Neuronal stem cell (in vitro differentiated cells): ENCODE measurements around the gene CAVIN1.

Experiments
- DNase-seq: peaks from one replicate; pipeline ENCODE4 v3.0.0-alpha.2; 2013; ENCODE audit warnings: low spot score
- H2AFZ ChIP-seq: one replicate; pipeline ENCODE4 v1.6.1; 2013; ENCODE audit warnings: mild to moderate bottlenecking, low read length, inconsistent platforms
- H2AK5ac ChIP-seq: 2 replicates; pipeline ENCODE4 v1.6.1; 2013; ENCODE audit warnings: low read depth, mild to moderate bottlenecking, inconsistent platforms, low read length, moderate library complexity, mixed read lengths
- H2BK120ac ChIP-seq: 2 replicates; pipeline ENCODE4 v1.6.1; 2013; ENCODE audit warnings: low read depth, mild to moderate bottlenecking, inconsistent platforms, low read length, moderate library complexity, mixed read lengths
- H2BK12ac ChIP-seq: one replicate; pipeline ENCODE4 v1.6.1; 2013; ENCODE audit warnings: low read length, inconsistent platforms
- H2BK15ac ChIP-seq: 2 replicates; pipeline ENCODE4 v1.6.1; 2013; ENCODE audit warnings: mild to moderate bottlenecking, low read length, inconsistent platforms, mixed read lengths
- H2BK5ac ChIP-seq: one replicate; pipeline ENCODE4 v1.6.1; 2013; ENCODE audit warnings: inconsistent platforms, mild to moderate bottlenecking, low read length, moderate library complexity
- H3K14ac ChIP-seq: one replicate; pipeline ENCODE4 v1.6.1; 2013; ENCODE audit warnings: low read length, inconsistent platforms
- H3K18ac ChIP-seq: 2 replicates; pipeline ENCODE4 v1.6.1; 2013; ENCODE audit warnings: low read length, inconsistent platforms
- H3K23ac ChIP-seq: 2 replicates; pipeline ENCODE4 v1.6.1; 2013; ENCODE audit warnings: low read depth, mild to moderate bottlenecking, mixed read lengths, low read length, inconsistent platforms; ENCODE audit not compliant: poor library complexity
- H3K27ac ChIP-seq: replicated peaks from 3 replicates; pipeline ENCODE4 v1.5.1; 2013; ENCODE audit warnings: low read length, inconsistent platforms
- H3K27me3 ChIP-seq, 3 experiments: 2 replicates each; pipeline ENCODE4 v1.6.1; 2013; ENCODE audit warnings: low read length in 3 of 3, mild to moderate bottlenecking in 2 of 3, inconsistent platforms in 1 of 3, low read depth in 1 of 3, mixed read lengths in 1 of 3, moderate library complexity in 1 of 3; ENCODE audit not compliant: control insufficient read depth in 3 of 3, insufficient read depth in 3 of 3
- H3K36me3 ChIP-seq, 2 donors: replicated peaks in 1 of 2; 2 replicates each; pipeline ENCODE4 v1.6.1; 2013; ENCODE audit warnings: low read length in 2 of 2; ENCODE audit not compliant: control insufficient read depth in 2 of 2, insufficient read depth in 2 of 2
- H3K4ac ChIP-seq: 2 replicates; pipeline ENCODE4 v1.6.1; 2013; ENCODE audit warnings: inconsistent platforms, mild to moderate bottlenecking, low read length, moderate library complexity
- H3K4me1 ChIP-seq, 2 donors: 1 replicate in 1 of 2; 2 replicates in 1 of 2; pipeline ENCODE4 v1.6.1; 2013; ENCODE audit warnings: low read length in 2 of 2, low read depth in 1 of 2; ENCODE audit not compliant: control insufficient read depth in 2 of 2, insufficient read depth in 1 of 2
- H3K4me2 ChIP-seq: one replicate; pipeline ENCODE4 v1.6.1; 2013; ENCODE audit warnings: mild to moderate bottlenecking, low read length, inconsistent platforms; ENCODE audit not compliant: insufficient read depth, poor library complexity, severe bottlenecking
- H3K4me3 ChIP-seq, 2 donors: 2 replicates each; pipeline ENCODE4 v1.5.1; 2013; ENCODE audit warnings: low read length in 2 of 2, mild to moderate bottlenecking in 2 of 2, inconsistent platforms in 1 of 2, moderate library complexity in 1 of 2
- H3K79me1 ChIP-seq: one replicate; pipeline ENCODE4 v1.6.1; 2013; ENCODE audit warnings: low read depth, mild to moderate bottlenecking, inconsistent platforms, low read length, moderate library complexity
- H3K9ac ChIP-seq: one replicate; pipeline ENCODE4 v1.6.1; 2013; ENCODE audit warnings: mild to moderate bottlenecking, low read depth, low read length, inconsistent platforms; ENCODE audit not compliant: poor library complexity
- H3K9me3 ChIP-seq, 2 donors: replicated peaks in 1 of 2; 2 replicates each; pipeline versions ENCODE3 to v1.6.1; 2013; ENCODE audit warnings: low read length in 2 of 2, mild to moderate bottlenecking in 2 of 2, inconsistent platforms in 1 of 2, low read depth in 1 of 2, mixed read lengths in 1 of 2, moderate library complexity in 1 of 2; ENCODE audit not compliant: control insufficient read depth in 2 of 2, insufficient read depth in 1 of 2
- H4K8ac ChIP-seq: one replicate; pipeline ENCODE4 v1.6.1; 2013; ENCODE audit warnings: low read depth, mild to moderate bottlenecking, inconsistent platforms, low read length, moderate library complexity
- H4K91ac ChIP-seq: one replicate; pipeline ENCODE4 v1.6.1; 2013; ENCODE audit warnings: low read length, low read depth, mild to moderate bottlenecking, inconsistent platforms; ENCODE audit not compliant: poor library complexity
- WGBS, 2 donors: extraction: QIAGEN DNeasy Blood & Tissue Kit; methylation state at CpG; one replicate each; pipeline ENCODE4 v1.1.7; 2013; ENCODE audit warnings: missing lambda C conversion rate in 2 of 2, mixed read lengths in 1 of 2; ENCODE audit not compliant: insufficient read length in 2 of 2, insufficient replicate concordance in 1 of 2; ENCODE audit errors: extremely low coverage in 2 of 2; 5-methylcytosine and 5-hydroxymethylcytosine counted together

Gene CAVIN1

DNA sequence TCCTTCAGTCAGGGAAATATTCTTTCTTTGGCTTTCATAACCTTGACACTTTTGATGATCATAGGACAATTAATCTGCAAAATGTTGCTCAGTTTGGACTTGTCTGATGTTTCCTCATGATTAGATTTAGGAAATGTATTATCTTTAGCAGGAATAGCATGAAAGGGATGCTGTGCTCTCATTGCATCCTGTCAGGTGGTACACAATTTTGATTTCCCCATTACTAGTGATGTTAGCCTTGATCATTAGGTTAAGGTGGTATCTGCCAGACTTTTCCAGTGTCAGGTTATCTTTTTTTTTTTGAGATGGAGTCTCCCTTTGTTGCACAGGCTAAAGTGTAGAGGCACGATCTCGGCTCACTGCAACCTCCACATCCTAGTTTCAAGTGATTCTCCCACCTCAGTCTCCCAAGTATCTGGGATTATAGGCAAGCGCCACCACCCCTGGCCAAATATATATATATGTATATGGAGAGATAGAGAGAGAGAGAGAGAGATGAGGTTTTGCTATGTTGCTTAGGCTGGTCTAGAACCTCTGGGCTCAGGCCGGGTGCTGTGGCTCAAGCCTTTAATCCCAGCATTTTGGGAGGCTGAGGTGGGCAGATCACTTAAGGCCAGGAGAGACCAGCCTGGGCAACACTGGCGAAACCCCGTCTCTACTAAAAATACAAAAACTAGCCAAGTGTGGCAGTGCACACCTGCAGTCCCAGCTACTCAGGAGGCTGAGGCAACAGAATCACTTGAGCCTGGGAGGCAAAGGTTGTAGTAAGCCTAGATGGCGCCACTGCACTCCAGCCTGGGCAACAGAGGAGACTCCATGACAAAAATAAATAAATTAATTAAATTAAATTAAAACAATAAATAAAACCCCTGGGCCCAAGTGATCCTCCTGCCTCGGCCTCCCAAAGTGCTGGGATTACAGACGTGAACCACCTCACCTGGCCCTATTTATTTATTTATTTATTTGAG is 15.8 kb upstream of the CAVIN1 start:
- H2BK5ac ChIP-seq = no peak overlapping the region
- H4K91ac ChIP-seq = no peak overlapping the region
- H3K9ac ChIP-seq = no peak overlapping the region
- H3K4ac ChIP-seq = no peak overlapping the region
- no peaks in the 10 kb centered on the region for H3K36me3 ChIP-seq
- no CpG with 5 or more reads among the region's 9 CpGs for WGBS, 2 donors
- H4K8ac ChIP-seq = no peak overlapping the region
- no peak overlapping the region for H2BK120ac ChIP-seq
- no peak overlapping the region for H2BK15ac ChIP-seq
- H3K4me1 ChIP-seq = peaks cover 2 to 5% of the 10 kb centered on the region in 2 donors
- H3K14ac ChIP-seq = no peak overlapping the region
- no peaks in the 10 kb centered on the region for H3K79me1 ChIP-seq
- no peaks in the 10 kb centered on the region for H3K9me3 ChIP-seq
- no peak overlapping the region for H3K27ac ChIP-seq
- no peak overlapping the region for H2BK12ac ChIP-seq
- H3K18ac ChIP-seq = no peak overlapping the region
- H2AK5ac ChIP-seq = no peak overlapping the region
- H3K27me3 ChIP-seq = no peaks in the 10 kb centered on the region
- H3K23ac ChIP-seq = no peak overlapping the region
- no peak overlapping the region for H3K4me3 ChIP-seq
- H2AFZ ChIP-seq = no peak overlapping the region
- H3K4me2 ChIP-seq = no peak overlapping the region
- no peak for DNase-seq

DNA sequence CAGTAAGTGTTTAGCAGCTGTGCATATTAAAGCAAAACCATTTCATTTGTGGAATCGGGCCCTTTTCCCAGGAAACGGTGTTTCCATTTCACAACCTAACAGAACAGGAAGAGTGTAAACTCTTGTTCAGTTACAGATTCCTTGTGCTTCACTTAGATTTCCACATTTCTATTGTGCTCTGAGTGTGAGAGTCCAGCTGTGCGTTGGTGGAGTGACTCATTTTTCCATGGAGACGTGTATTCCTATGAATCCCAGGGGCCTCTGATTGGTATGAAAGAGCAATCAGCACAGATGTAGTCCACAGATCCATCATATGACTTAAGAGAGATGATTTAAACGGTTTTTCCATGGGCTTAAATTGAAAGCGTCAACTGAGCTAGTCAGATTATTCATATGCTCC is 13.3 kb upstream of the CAVIN1 start:
- peak overlapping the region; percentile 82 for H2AFZ ChIP-seq
- no peaks in the 10 kb centered on the region for H3K27me3 ChIP-seq
- no peaks in the 10 kb centered on the region for H3K79me1 ChIP-seq
- no peak overlapping the region for H3K4me2 ChIP-seq
- WGBS, 2 donors = no CpG with 5 or more reads among the region's 6 CpGs
- H3K27ac ChIP-seq = no peak overlapping the region
- no peak overlapping the region for H4K8ac ChIP-seq
- no peaks in the 10 kb centered on the region for H3K9me3 ChIP-seq
- H2BK12ac ChIP-seq = no peak overlapping the region
- H3K9ac ChIP-seq = no peak overlapping the region
- H3K4me3 ChIP-seq = no peak overlapping the region
- no peak overlapping the region for H2BK15ac ChIP-seq
- peaks cover 2 to 10% of the 10 kb centered on the region in 2 donors for H3K4me1 ChIP-seq
- no peak for DNase-seq
- H3K36me3 ChIP-seq = no peaks in the 10 kb centered on the region
- no peak overlapping the region for H4K91ac ChIP-seq
- H3K4ac ChIP-seq = no peak overlapping the region
- H2AK5ac ChIP-seq = no peak overlapping the region
- no peak overlapping the region for H2BK120ac ChIP-seq
- no peak overlapping the region for H3K23ac ChIP-seq
- no peak overlapping the region for H2BK5ac ChIP-seq
- no peak overlapping the region for H3K14ac ChIP-seq
- no peak overlapping the region for H3K18ac ChIP-seq

DNA sequence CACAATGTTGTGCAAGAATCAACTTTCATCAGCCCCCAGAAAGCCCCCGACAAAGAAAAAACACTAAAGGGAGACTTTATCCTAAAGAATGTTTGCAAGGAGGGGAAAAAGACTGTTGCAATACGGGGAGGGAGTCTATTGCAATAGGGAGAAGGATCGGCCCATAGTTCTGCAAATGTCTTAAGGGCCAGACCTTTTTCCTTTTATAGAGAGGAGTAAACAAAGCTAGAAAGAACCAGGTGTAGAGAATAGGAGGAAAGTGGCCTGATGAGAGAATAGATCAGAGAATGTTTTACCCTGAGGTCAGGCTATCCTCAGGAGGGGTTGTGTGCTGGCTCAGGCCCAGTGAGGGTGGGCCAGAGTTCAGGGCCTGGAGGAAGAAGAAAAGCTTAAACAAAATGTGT is 8.7 kb upstream of the CAVIN1 start:
- Histone ChIP-seq H4K8ac (no peak overlapping the region), H2BK12ac (no peak overlapping the region), H3K27ac (no peak overlapping the region), H3K9ac (no peak overlapping the region), H3K4ac (no peak overlapping the region), H3K18ac (no peak overlapping the region), H3K36me3 (no peaks in the 10 kb centered on the region), H3K4me3 (no peak overlapping the region), H3K9me3 (no peaks in the 10 kb centered on the region), H3K14ac (no peak overlapping the region), H3K4me2 (no peak overlapping the region), H2AK5ac (no peak overlapping the region), H3K4me1 (peaks cover 5 to 26% of the 10 kb centered on the region in 2 donors), H4K91ac (no peak overlapping the region), H2BK120ac (no peak overlapping the region), H3K23ac (no peak overlapping the region), H3K79me1 (no peaks in the 10 kb centered on the region), H3K27me3 (no peaks in the 10 kb centered on the region), H2AFZ (peak overlapping the region; percentile 65), H2BK15ac (no peak overlapping the region), H2BK5ac (no peak overlapping the region)
- WGBS, 2 donors = no CpG with 5 or more reads among the region's 3 CpGs
- no peak for DNase-seq

DNA sequence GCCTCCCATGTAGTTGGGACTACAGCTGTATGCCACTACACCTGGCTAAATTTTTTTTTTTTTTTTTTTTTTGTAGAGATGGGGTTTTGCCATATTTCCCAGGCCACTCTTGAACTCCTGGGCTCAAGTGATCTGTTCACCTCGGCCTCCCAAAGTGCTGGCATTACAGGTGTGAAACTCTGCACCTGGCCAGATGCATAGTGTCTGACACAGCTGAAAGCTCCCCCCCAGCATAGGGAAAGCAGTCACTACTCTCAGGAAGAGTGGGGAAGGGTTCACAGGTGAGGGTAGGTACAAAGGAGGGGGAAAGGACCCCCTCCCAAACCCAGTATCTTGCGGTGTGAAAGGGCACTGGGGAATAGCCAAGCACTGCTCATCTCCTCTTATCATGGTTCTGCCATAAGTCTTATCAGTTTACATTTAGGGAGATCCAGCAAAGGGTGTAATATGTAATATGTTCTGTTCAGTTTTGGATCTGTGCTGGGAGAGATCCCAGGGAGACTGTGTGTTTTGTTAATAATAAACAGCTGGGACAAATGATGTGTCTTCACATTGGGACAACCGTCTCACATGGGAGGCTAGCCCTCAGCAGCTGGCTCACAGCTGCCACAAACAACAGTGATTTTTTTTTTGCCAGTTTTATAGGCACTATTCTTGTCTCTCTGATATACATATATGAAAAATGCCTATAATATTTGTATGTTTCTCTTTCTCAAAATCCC is 6.8 kb upstream of the CAVIN1 start:
- peak overlapping the region; percentile 49 for H2AFZ ChIP-seq
- no peak overlapping the region for H4K91ac ChIP-seq
- no peak overlapping the region for H3K4me2 ChIP-seq
- H3K36me3 ChIP-seq = no peaks in the 10 kb centered on the region
- no peak overlapping the region for H3K23ac ChIP-seq
- no peak overlapping the region for H3K4me3 ChIP-seq
- H2BK12ac ChIP-seq = no peak overlapping the region
- DNase-seq = no peak
- no peak overlapping the region for H2BK120ac ChIP-seq
- no peak overlapping the region for H2BK5ac ChIP-seq
- no peak overlapping the region for H3K27ac ChIP-seq
- peaks cover 5 to 21% of the 10 kb centered on the region in 2 donors for H3K4me1 ChIP-seq
- no peak overlapping the region for H4K8ac ChIP-seq
- H2BK15ac ChIP-seq = no peak overlapping the region
- no peak overlapping the region for H3K14ac ChIP-seq
- H3K4ac ChIP-seq = no peak overlapping the region
- no peak overlapping the region for H2AK5ac ChIP-seq
- H3K9ac ChIP-seq = no peak overlapping the region
- H3K18ac ChIP-seq = no peak overlapping the region
- no peaks in the 10 kb centered on the region for H3K79me1 ChIP-seq
- WGBS, 2 donors = no CpG with 5 or more reads among the region's 3 CpGs
- H3K9me3 ChIP-seq = no peaks in the 10 kb centered on the region
- H3K27me3 ChIP-seq = peaks cover 0 to 4% (median 0%) of the 10 kb centered on the region in 3 experiments
